MCF 10A (cell line): ENCODE data around the gene IQSEC1. TPM values are rescaled to one million over a fixed set of nuclear protein-coding genes. Genes with fewer than 3 reads are reported as not detected.

ENCODE experiments used
- BruUV-seq: library from RNA; stranded (reverse); fragments of 400-500 nt; replicated peaks from 2 replicates; lab custom pipeline; 2021; lab: Mats Ljungman, UMichigan
- CTCF ChIA-PET: fragments of 300-600 bp; sonication (Branson Sonifier 250); formaldehyde crosslinking; extraction: SDS; loops from one replicate; lab custom pipeline; 2021; ENCODE audit warnings: antibody characterized with exemption, inconsistent platforms; lab: Yijun Ruan, JAX
- POLR2A ChIA-PET: fragments of 300-600, 350-650 bp; sonication (Branson Sonifier 250); formaldehyde crosslinking; extraction: SDS; loops from one replicate; lab custom pipeline; 2020; ENCODE audit warnings: antibody characterized with exemption, inconsistent platforms; lab: Yijun Ruan, JAX
- DNase-seq: peaks from one replicate; pipeline ENCODE4 v3.0.0-alpha.2; 2018; ENCODE audit not compliant: unreplicated experiment
- H3K27ac Mint-ChIP-seq: one replicate; pipeline ENCODE4 v1.8.0; 2022; ENCODE audit warnings: mild to moderate bottlenecking, low read depth, mixed read lengths; ENCODE audit not compliant: unreplicated experiment
- H3K27me3 Mint-ChIP-seq: one replicate; pipeline ENCODE4 v1.8.0; 2022; ENCODE audit warnings: mixed read lengths; ENCODE audit not compliant: insufficient read depth, unreplicated experiment
- H3K36me3 Mint-ChIP-seq: one replicate; pipeline ENCODE4 v1.8.0; 2022; ENCODE audit warnings: mild to moderate bottlenecking, moderate library complexity, mixed read lengths; ENCODE audit not compliant: insufficient read depth, unreplicated experiment
- H3K4me1 Mint-ChIP-seq: one replicate; pipeline ENCODE4 v1.8.0; 2022; ENCODE audit warnings: mixed read lengths; ENCODE audit not compliant: insufficient read depth, unreplicated experiment
- H3K4me3 Mint-ChIP-seq: one replicate; pipeline ENCODE4 v1.8.0; 2022; ENCODE audit warnings: mild to moderate bottlenecking, moderate library complexity, mixed read lengths; ENCODE audit not compliant: unreplicated experiment
- H3K9me3 Mint-ChIP-seq: one replicate; pipeline ENCODE4 v1.8.0; 2022; ENCODE audit warnings: mixed read lengths; ENCODE audit not compliant: unreplicated experiment
- CTCF ChIP-seq: fragments of 200-600 bp; IDR thresholded peaks from one replicate; pipeline ENCODE4 v1.8.0; 2022; ENCODE audit warnings: antibody characterized with exemption, mild to moderate bottlenecking; ENCODE audit not compliant: unreplicated experiment
- intact Hi-C: fragments of 100-400 bp; cut with micrococcal nuclease; formaldehyde crosslinking; loops from 2 replicates; pipeline ENCODE4 v1.14.1; 2022
- total RNA-seq: library from RNA; stranded (reverse); gene quantifications from 2 replicates; pipeline ENCODE4 v1.2.3, GENCODE V29; 2022

The IQSEC1 gene
- total RNA-seq, 1 experiment from 2014 or later, result 18.7 TPM

- DNase-seq, result no peak
- Mint-ChIP-seq H3K27me3 (no peaks in the 10 kb centered on the region), H3K4me1 (no peaks in the 10 kb centered on the region), H3K36me3 (peaks cover 37% of the 10 kb centered on the region), H3K27ac (no peak overlapping the region), H3K9me3 (no peaks in the 10 kb centered on the region), H3K4me3 (no peak overlapping the region)
- no TSS peak for BruUV-seq
- TF ChIP-seq CTCF, result no peak
- intact Hi-C loops, result no loop called here
- POLR2A ChIA-PET, result no interaction called here
- CTCF ChIA-PET, result interaction anchor here (2.0 kb wide), 1 partner anchor 12 kb away, joined by 9 read pairs; no protein-coding TSS in a partner anchor
Observed at GRCh38 chr3:12903881-12904280, 169.3 kb downstream of the IQSEC1 start.

GRCh38 chr3:12903000-12903800, 170.0 kb downstream of the IQSEC1 start:
- no peaks in the 10 kb centered on the region for H3K4me1 Mint-ChIP-seq
- no peak for DNase-seq
- no peak for TF ChIP-seq CTCF
- POLR2A ChIA-PET, result interaction anchor here (1.0 kb wide), 1 partner anchor 26 kb away, joined by 3 read pairs; no protein-coding TSS in a partner anchor
- no peaks in the 10 kb centered on the region for H3K9me3 Mint-ChIP-seq
- peaks cover 30% of the 10 kb centered on the region for H3K36me3 Mint-ChIP-seq
- no TSS peak for BruUV-seq
- H3K27ac Mint-ChIP-seq, result no peak overlapping the region
- intact Hi-C loops, result no loop called here
- CTCF ChIA-PET, result interaction anchor here (2.0 kb wide), 1 partner anchor 11 kb away, joined by 9 read pairs; no protein-coding TSS in a partner anchor
- no peak overlapping the region for H3K4me3 Mint-ChIP-seq
- H3K27me3 Mint-ChIP-seq, result no peaks in the 10 kb centered on the region

- intact Hi-C loops, result no loop called here
- ChIA-PET POLR2A (interaction anchor here (1.0 kb wide), 1 partner anchor 25 kb away, joined by 3 read pairs; no protein-coding TSS in a partner anchor), CTCF (interaction anchor here (0.5 to 2.0 kb wide), 2 partner anchors 10 to 758 kb away, joined by 3 to 9 read pairs; no protein-coding TSS in a partner anchor)
- H3K36me3 Mint-ChIP-seq, result peaks cover 22% of the 10 kb centered on the region
- no peak overlapping the region for H3K27ac Mint-ChIP-seq
- no peak overlapping the region for H3K4me3 Mint-ChIP-seq
- H3K27me3 Mint-ChIP-seq, result no peaks in the 10 kb centered on the region
- no peak for TF ChIP-seq CTCF
- no peak for DNase-seq
- BruUV-seq, result no TSS peak
- no peaks in the 10 kb centered on the region for H3K4me1 Mint-ChIP-seq
- H3K9me3 Mint-ChIP-seq, result no peaks in the 10 kb centered on the region
Observed at GRCh38 chr3:12902181-12902999, 170.8 kb downstream of the IQSEC1 start.

- H3K27ac Mint-ChIP-seq, result no peak overlapping the region
Observed at GRCh38 chr3:12901623-12902045, 171.6 kb downstream of the IQSEC1 start.

More at GRCh38 chr3:12901623-12902045, 171.6 kb downstream of the IQSEC1 start:
- POLR2A ChIA-PET, result no interaction called here
- CTCF ChIA-PET, result interaction anchor here (0.6 kb wide), 1 partner anchor 658 kb away, joined by 3 read pairs; no protein-coding TSS in a partner anchor
- intact Hi-C loops, result no loop called here
- no peak for TF ChIP-seq CTCF
- no peak for DNase-seq
- no TSS peak for BruUV-seq
- Mint-ChIP-seq H3K36me3 (peaks cover 20% of the 10 kb centered on the region), H3K4me1 (no peaks in the 10 kb centered on the region), H3K27me3 (no peaks in the 10 kb centered on the region), H3K4me3 (no peak overlapping the region), H3K9me3 (no peaks in the 10 kb centered on the region)
